ENCODE measurements around the gene GFRA4.

Gene GFRA4

GRCh38 chr20:3706774-3707507 is 43.7 kb upstream of the GFRA4 start:
- TF ChIP-seq, protein P1, sequence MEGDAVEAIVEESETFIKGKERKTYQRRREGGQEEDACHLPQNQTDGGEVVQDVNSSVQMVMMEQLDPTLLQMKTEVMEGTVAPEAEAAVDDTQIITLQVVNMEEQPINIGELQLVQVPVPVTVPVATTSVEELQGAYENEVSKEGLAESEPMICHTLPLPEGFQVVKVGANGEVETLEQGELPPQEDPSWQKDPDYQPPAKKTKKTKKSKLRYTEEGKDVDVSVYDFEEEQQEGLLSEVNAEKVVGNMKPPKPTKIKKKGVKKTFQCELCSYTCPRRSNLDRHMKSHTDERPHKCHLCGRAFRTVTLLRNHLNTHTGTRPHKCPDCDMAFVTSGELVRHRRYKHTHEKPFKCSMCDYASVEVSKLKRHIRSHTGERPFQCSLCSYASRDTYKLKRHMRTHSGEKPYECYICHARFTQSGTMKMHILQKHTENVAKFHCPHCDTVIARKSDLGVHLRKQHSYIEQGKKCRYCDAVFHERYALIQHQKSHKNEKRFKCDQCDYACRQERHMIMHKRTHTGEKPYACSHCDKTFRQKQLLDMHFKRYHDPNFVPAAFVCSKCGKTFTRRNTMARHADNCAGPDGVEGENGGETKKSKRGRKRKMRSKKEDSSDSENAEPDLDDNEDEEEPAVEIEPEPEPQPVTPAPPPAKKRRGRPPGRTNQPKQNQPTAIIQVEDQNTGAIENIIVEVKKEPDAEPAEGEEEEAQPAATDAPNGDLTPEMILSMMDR (IDR thresholded peaks at IDR 0.05; ENCODE audit: control insufficient read depth, extremely low read depth, insufficient read depth), result no peak
- DNase-seq (ENCODE audit: low read depth), result no peak
- H3K4me3 ChIP-seq (ENCODE audit: low read depth, low read length), result no peak overlapping the region

DNA sequence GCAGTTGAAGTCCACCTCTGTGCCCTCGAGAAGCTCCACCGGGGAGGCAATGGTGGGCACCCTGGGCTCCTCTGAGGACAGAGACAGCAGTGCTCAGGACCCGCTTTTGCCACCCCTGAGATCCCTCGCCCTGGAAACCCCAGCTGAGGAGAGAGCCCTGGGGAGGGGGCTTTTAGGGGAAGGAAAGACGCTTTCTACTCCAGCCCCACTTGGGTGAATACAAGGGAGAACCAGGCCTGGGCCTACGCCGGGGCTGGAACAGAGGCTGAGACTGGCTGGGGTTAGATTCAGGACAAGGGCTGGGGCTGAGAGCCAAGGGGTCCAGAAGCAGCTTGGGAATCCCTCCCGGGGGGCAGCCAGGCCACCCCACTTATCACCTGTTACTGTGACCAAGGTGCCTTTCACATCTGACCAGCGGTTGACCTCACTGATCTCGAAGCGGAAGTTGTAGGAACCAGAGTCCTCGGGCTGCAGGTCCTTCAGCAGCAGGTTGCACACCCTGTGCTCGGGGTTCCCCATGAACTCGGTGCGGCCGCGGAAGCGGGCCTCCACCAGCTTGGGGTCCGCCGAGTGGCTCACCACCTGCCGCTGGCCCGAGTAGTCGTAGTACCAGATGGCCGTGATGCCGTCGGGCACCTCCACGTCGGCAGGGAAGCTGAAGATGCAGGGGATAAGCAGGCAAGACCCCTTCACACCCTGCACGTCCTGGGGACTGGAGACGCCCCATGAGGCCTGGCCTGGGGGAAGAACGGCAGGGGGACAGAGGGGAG is 43.0 kb upstream of the GFRA4 start:
- no peak overlapping the region for H3K4me3 ChIP-seq (ENCODE audit: low read depth, low read length)
- DNase-seq (ENCODE audit: low read depth), result no peak
- TF ChIP-seq, protein P1 (IDR thresholded peaks at IDR 0.05; ENCODE audit: control insufficient read depth, extremely low read depth, insufficient read depth), result no peak

GRCh38 chr20:3705491-3705969 is 42.3 kb upstream of the GFRA4 start:
- no peak for DNase-seq (ENCODE audit: low read depth)
- H3K4me3 ChIP-seq (ENCODE audit: low read depth, low read length), result no peak overlapping the region

DNA sequence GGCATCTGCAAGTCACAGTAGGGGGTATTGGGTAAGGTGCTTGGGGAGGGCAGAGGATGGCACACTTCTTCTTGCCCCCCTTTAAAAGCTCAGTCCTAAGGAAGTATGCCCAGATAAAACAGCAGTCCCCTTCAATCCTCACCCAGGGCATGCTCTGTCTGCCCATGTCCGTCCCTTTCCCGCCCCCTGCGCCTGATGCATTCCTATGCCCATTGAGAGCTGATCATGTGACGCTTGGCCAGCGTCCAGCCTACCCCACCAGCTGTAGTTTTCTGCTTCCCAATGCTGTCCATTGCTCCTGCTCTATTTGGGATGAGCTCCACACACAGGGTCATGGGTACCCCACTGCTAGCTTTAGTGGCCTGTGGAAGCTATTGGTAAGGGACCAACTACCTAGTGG is 40.9 kb upstream of the GFRA4 start:
- no peak overlapping the region for H3K4me3 ChIP-seq (ENCODE audit: low read depth, low read length)
- TF ChIP-seq, protein P1 (IDR thresholded peaks at IDR 0.05; ENCODE audit: control insufficient read depth, extremely low read depth, insufficient read depth), result no peak
- DNase-seq (ENCODE audit: low read depth), result no peak

More at GRCh38 chr20:3705491-3705969, 42.3 kb upstream of the GFRA4 start:
- TF ChIP-seq, protein P1 (IDR thresholded peaks at IDR 0.05; ENCODE audit: control insufficient read depth, extremely low read depth, insufficient read depth), result no peak

GRCh38 chr20:3702611-3703391 is 39.6 kb upstream of the GFRA4 start:
- TF ChIP-seq, protein P1 (IDR thresholded peaks at IDR 0.05; ENCODE audit: control insufficient read depth, extremely low read depth, insufficient read depth), result no peak
- DNase-seq (ENCODE audit: low read depth), result no peak

GRCh38 chr20:3701061-3701998 is 38.1 kb upstream of the GFRA4 start:
- TF ChIP-seq, protein P1 (IDR thresholded peaks at IDR 0.05; ENCODE audit: control insufficient read depth, extremely low read depth, insufficient read depth), result no peak
- no peak overlapping the region for H3K4me3 ChIP-seq (ENCODE audit: low read depth, low read length)
- DNase-seq (ENCODE audit: low read depth), result no peak

More at GRCh38 chr20:3702611-3703391, 39.6 kb upstream of the GFRA4 start:
- no peak overlapping the region for H3K4me3 ChIP-seq (ENCODE audit: low read depth, low read length)

Measured in LNCaP clone FGC (cell line).